CD4-positive, CD25-positive, alpha-beta regulatory T cell (primary cell): Measurements from ENCODE around the gene CNBP. TPM values are rescaled to one million over a fixed set of nuclear protein-coding genes. Genes with fewer than 3 reads are reported as not detected.
"Not testable (repeated sequence)": the region's sequence is repeated elsewhere in the genome, so short reads cannot be mapped to it uniquely, and the experiment has no call there.

ENCODE experiments used
- ATAC-seq, 2 donors: fragments of 150-1000 bp; cut with Tn5 transposase; one replicate each; pipeline ENCODE4 v1.10.0; 2021; ENCODE audit warnings: low read depth in 2 of 2, moderate number of reproducible peaks in 2 of 2, moderate library complexity in 1 of 2
- DNase-seq, 3 donors: peaks; one replicate each; pipeline versions ENCODE4 v3.0.0 to v3.0.0-alpha.2; 2012 to 2022; ENCODE audit warnings: mixed read lengths in 1 of 3
- H3K27ac ChIP-seq: one replicate; pipeline ENCODE4 v1.7.0; 2013; ENCODE audit warnings: mild to moderate bottlenecking, low read length; ENCODE audit not compliant: insufficient read depth, poor library complexity, severe bottlenecking
- H3K27me3 ChIP-seq: one replicate; pipeline ENCODE4 v1.7.0; 2013; ENCODE audit warnings: low read length; ENCODE audit not compliant: control insufficient read depth, insufficient read depth
- H3K36me3 ChIP-seq: one replicate; pipeline ENCODE4 v1.7.0; 2013; ENCODE audit warnings: mild to moderate bottlenecking, low read length, moderate library complexity; ENCODE audit not compliant: control insufficient read depth, insufficient read depth
- H3K4me1 ChIP-seq: 2 replicates; pipeline ENCODE4 v1.7.0; 2013; ENCODE audit warnings: mild to moderate bottlenecking, low read length; ENCODE audit not compliant: insufficient read depth, control insufficient read depth, poor library complexity, severe bottlenecking
- H3K4me3 ChIP-seq: one replicate; pipeline ENCODE4 v1.7.0; 2013; ENCODE audit warnings: low read depth, mild to moderate bottlenecking, low read length, moderate library complexity
- H3K9me3 ChIP-seq, 2 experiments: 1 replicate in 1 of 2; 2 replicates in 1 of 2; pipeline ENCODE4 v1.7.0; 2013; ENCODE audit warnings: low read length in 2 of 2, mild to moderate bottlenecking in 1 of 2, moderate library complexity in 1 of 2; ENCODE audit not compliant: control insufficient read depth in 2 of 2
- H3K27ac Mint-ChIP-seq, 3 donors: one replicate each; pipeline ENCODE4 v1.8.0; 2020 to 2022; ENCODE audit warnings: mild to moderate bottlenecking in 3 of 3, mixed read lengths in 3 of 3, moderate library complexity in 2 of 3
- H3K27me3 Mint-ChIP-seq: one replicate; pipeline ENCODE4 v1.8.0; 2022; ENCODE audit warnings: mild to moderate bottlenecking, mixed read lengths
- H3K36me3 Mint-ChIP-seq: one replicate; pipeline ENCODE4 v1.8.0; 2020; ENCODE audit warnings: mixed read lengths
- H3K4me1 Mint-ChIP-seq, 4 donors: one replicate each; pipeline ENCODE4 v1.8.0; 2020 to 2022; ENCODE audit warnings: mixed read lengths in 4 of 4, mild to moderate bottlenecking in 1 of 4
- H3K4me3 Mint-ChIP-seq, 4 donors: one replicate each; pipeline ENCODE4 v1.8.0; 2020 to 2022; ENCODE audit warnings: mild to moderate bottlenecking in 4 of 4, mixed read lengths in 4 of 4, moderate library complexity in 3 of 4
- H3K9me3 Mint-ChIP-seq, 7 donors: one replicate each; pipeline ENCODE4 v1.8.0; 2020 to 2022; ENCODE audit warnings: mixed read lengths in 7 of 7, mild to moderate bottlenecking in 3 of 7, moderate library complexity in 2 of 7
- polyA plus RNA-seq, 4 donors: library from polyadenylated mRNA; unstranded; fragments of 300-500 nt; fragmentation: Illumina TruSeq; gene quantifications; one replicate each; pipeline ENCODE4 v1.2.3, GENCODE V29; 2021
- total RNA-seq: library from RNA; stranded (reverse); gene quantifications from one replicate; pipeline ENCODE4 v1.2.3, GENCODE V29; 2022

The CNBP gene
- total and polyA plus RNA-seq, 5 donors from 2014 or later: 278 to 1,097 (median 1,094) TPM

DNA sequence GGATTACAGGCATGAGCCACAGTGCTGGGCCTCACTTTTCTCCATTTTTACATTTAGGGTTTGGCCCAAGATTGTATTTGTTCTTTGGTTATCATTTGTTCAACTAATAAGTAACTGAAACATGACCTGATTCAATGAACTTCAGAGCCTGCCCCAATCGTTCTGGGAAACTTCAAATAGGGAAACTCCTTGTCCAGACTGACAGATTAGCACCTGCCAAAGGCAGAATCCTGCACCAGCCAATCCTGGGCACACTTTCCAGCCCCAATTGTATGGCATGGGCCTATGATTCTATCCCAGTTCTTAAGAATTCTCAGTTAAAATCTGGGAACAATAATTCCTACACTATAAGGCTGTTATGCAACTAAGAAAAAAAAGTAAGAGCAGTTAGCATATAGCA is 43.8 kb downstream of the CNBP start:
- Histone ChIP-seq H3K9me3 (no peaks in the 10 kb centered on the region), H3K27me3 (no peaks in the 10 kb centered on the region), H3K4me1 (no peaks in the 10 kb centered on the region), H3K4me3 (no peak overlapping the region), H3K36me3 (peaks cover 56% of the 10 kb centered on the region), H3K27ac (no peak overlapping the region)
- Mint-ChIP-seq H3K4me1 (no peaks in the 10 kb centered on the region), H3K27ac (peak overlapping the region in 1 of 3 donors; percentile 66), H3K27me3 (no peaks in the 10 kb centered on the region), H3K9me3 (no peaks in the 10 kb centered on the region), H3K36me3 (peaks cover 4% of the 10 kb centered on the region), H3K4me3 (no peak overlapping the region)
- DNase-seq (no peak), ATAC-seq (no peak)

DNA sequence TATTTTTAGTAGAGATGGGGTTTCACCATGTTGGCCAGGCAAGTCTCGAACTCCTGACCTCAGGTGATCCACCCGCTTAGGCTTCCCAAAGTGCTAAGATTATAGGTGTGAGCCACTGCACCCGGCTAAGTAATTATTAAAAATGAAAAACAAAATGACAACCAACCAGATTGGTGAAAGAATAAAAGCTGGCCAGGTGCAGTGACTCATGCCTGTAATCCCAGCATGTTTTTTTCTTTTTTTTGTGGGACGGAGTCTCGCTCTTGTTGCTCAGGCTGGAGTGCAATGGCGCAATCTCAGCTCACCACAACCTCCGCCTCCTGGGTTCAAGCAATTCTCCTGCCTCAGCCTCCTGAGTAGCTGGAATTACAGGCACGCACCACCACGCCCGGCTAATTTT is 47.4 kb downstream of the CNBP start:
- H3K36me3 Mint-ChIP-seq: peaks cover 34% of the 10 kb centered on the region
- peaks cover 67% of the 10 kb centered on the region for H3K36me3 ChIP-seq
- peaks cover 0 to 18% (median 6%) of the 10 kb centered on the region in 4 donors for H3K4me1 Mint-ChIP-seq
- DNase-seq, H3K27me3 Mint-ChIP-seq, H3K4me1 ChIP-seq, H3K4me3 ChIP-seq, H3K27me3 ChIP-seq, H3K27ac ChIP-seq, H3K4me3 Mint-ChIP-seq, H3K9me3 ChIP-seq, ATAC-seq, H3K9me3 Mint-ChIP-seq: not testable (repeated sequence)
- peak overlapping the region in 1 of 3 donors; percentile 56 for H3K27ac Mint-ChIP-seq

DNA sequence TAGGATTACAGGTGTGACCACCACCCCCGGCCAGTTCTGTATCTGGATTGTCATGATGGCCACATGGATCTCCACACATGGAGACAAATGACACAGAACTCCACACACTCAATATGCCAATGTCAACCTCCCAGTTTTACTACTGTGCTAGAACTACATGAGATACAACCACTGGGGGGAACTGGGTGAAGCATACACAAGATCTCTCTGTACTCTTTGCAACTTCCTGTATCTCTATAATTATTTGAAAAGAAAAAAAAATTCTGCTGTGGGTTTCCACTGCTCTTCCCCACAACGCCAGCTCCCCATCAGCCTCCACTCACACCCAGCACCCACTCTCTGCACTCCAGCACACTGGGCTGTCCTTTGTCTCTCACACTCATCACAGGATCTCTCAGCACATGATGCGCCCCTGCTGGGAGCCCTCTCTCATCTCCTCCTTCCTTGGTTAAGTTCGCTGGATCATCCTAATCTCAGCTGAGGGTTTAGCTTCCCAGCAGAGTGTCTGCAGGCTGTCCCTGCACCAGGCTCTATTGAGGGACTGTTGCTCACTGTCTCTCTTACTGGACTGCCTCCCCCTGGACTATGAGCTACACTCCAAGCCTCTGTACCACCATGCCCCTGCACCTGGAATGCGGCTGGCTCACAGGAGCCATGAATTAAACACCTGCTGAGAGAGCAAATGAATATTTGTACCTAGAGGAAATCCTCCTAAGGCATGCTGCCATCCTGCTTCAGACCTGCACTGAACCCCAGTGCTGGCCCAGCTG is 51.4 kb downstream of the CNBP start:
- no peaks in the 10 kb centered on the region for H3K4me1 ChIP-seq
- Mint-ChIP-seq H3K27ac (peak overlapping the region; percentile 30 to 92 (median 48)), H3K4me3 (peak overlapping the region in 2 of 4 donors; percentile 13 to 30), H3K36me3 (peaks cover 51% of the 10 kb centered on the region), H3K4me1 (peaks cover 0 to 18% (median 8%) of the 10 kb centered on the region in 4 donors), H3K27me3 (no peaks in the 10 kb centered on the region), H3K9me3 (peaks cover 0 to 1% (median 0%) of the 10 kb centered on the region in 7 donors)
- peaks cover 66% of the 10 kb centered on the region for H3K36me3 ChIP-seq
- no peaks in the 10 kb centered on the region for H3K27me3 ChIP-seq
- no peak for DNase-seq
- H3K4me3 ChIP-seq: no peak overlapping the region
- ATAC-seq: no peak
- H3K27ac ChIP-seq: no peak overlapping the region
- no peaks in the 10 kb centered on the region for H3K9me3 ChIP-seq

DNA sequence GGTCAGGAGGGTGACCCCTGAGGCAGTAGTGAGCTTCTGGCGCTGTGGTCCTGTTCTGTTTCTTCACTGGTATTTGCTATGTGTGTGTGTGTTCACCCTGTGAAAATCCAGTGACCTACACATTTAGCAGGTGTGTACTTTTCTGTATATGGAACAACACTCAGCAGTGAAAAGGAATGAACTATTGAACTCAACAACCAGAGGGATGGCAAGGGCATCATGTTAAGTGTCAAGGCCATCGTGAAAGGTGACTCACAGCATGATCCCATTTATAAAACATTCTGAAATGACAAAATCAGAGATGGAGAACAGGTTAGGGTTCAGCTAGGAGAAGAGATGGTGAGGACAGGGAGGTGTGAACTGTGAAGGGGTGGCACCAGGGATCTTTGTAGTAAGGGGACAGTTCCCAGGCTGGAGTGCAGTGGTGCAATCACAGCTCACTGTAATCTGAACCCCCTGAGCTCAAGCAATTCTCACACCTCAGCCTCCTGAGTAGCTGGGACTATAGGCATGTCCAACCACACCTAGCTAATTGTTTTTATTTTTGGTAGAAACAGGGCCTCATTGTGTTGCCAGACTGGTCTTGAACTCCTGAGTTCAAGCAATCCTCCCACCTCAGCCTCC is 52.1 kb downstream of the CNBP start:
- no peak overlapping the region for H3K4me3 ChIP-seq
- no peak overlapping the region for H3K4me3 Mint-ChIP-seq
- peaks cover 50% of the 10 kb centered on the region for H3K36me3 Mint-ChIP-seq
- no peaks in the 10 kb centered on the region for H3K27me3 ChIP-seq
- no peaks in the 10 kb centered on the region for H3K9me3 ChIP-seq
- no peaks in the 10 kb centered on the region for H3K27me3 Mint-ChIP-seq
- ATAC-seq (no peak), DNase-seq (no peak)
- no peak overlapping the region for H3K27ac ChIP-seq
- no peaks in the 10 kb centered on the region for H3K4me1 ChIP-seq
- H3K4me1 Mint-ChIP-seq: peaks cover 0 to 20% (median 10%) of the 10 kb centered on the region in 4 donors
- H3K36me3 ChIP-seq: peaks cover 66% of the 10 kb centered on the region
- peaks cover 0 to 1% (median 0%) of the 10 kb centered on the region in 7 donors for H3K9me3 Mint-ChIP-seq
- peak overlapping the region; percentile 29 to 88 (median 55) for H3K27ac Mint-ChIP-seq

DNA sequence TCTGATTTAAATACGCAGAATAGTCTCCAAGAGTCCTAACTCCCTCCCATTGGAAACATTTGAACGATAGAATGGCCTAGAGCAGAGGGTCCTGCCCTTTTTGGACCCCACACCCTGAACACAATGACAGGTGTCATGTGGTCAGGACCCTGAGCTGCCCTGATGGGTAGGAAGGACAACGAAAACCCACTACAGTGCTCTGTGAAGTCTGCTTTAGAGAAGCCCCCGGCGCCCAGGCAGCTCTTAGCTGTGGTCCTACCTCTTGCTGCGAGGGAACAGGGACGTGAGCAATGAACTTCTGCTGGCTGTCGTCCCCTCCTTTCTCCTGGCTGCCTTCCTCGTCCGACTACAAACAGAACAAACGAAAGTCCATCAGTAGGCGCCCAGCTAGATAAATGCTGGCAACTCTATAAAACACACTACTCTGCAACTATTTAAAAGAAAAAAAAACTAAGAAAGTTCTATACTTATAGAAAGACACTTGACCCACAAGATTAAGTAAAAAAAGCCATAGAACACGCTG is 53.3 kb downstream of the CNBP start:
- no peak overlapping the region for H3K27ac ChIP-seq
- H3K4me3 ChIP-seq: no peak overlapping the region
- ATAC-seq (no peak), DNase-seq (no peak)
- H3K9me3 ChIP-seq: no peaks in the 10 kb centered on the region
- no peak overlapping the region for H3K27ac Mint-ChIP-seq
- H3K4me3 Mint-ChIP-seq: no peak overlapping the region
- no peaks in the 10 kb centered on the region for H3K27me3 Mint-ChIP-seq
- H3K36me3 Mint-ChIP-seq: peaks cover 53% of the 10 kb centered on the region
- H3K36me3 ChIP-seq: peaks cover 58% of the 10 kb centered on the region
- no peaks in the 10 kb centered on the region for H3K4me1 ChIP-seq
- no peaks in the 10 kb centered on the region for H3K27me3 ChIP-seq
- H3K4me1 Mint-ChIP-seq: peaks cover 6 to 20% (median 10%) of the 10 kb centered on the region in 4 donors
- peaks cover 0 to 1% (median 0%) of the 10 kb centered on the region in 7 donors for H3K9me3 Mint-ChIP-seq

DNA sequence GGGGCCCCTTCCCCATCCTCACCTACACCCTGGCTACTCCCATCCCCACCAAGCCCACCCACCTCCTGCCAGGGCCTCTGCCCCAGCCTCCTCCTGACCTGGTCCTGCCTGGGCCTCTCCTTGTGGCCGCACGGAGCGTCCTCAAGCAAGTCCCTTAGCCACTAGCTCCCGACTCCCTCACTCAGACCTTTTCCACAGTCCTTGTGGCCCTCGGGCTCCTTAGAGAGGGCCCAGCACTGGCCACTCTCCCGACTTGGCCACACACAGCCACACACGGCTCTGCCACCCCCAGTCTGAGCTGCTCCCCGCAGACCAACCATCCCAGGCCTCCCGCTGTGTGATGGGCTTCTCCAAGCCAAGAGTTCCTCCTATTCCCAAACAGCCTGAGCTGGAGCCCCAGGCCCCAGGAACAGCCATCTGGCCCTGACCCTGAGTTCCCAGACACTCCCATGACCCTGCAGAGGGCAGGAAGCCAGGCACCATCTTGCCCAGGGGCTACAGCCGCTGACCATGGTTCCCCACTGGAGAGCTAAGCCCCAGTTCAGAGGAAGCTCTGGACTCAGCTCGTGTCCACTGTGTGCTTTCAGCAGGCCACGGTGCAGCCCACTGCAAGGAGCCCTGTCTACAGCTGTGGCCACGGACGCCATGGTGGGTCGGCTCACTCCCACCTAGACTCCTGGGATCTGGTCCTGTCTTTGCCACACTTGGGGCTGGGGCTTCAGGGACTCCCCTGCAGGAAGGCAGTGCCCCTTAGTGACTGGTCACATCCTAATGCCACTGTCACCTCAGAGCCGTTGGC is 55.1 kb downstream of the CNBP start:
- H3K4me1 Mint-ChIP-seq: peaks cover 8 to 23% (median 12%) of the 10 kb centered on the region in 4 donors
- peaks cover 3% of the 10 kb centered on the region for H3K4me1 ChIP-seq
- no peaks in the 10 kb centered on the region for H3K9me3 ChIP-seq
- H3K27me3 Mint-ChIP-seq: no peaks in the 10 kb centered on the region
- H3K27ac ChIP-seq: no peak overlapping the region
- H3K36me3 Mint-ChIP-seq: peaks cover 44% of the 10 kb centered on the region
- H3K27me3 ChIP-seq: no peaks in the 10 kb centered on the region
- H3K4me3 Mint-ChIP-seq: peak overlapping the region in 1 of 4 donors; percentile 65
- H3K36me3 ChIP-seq: peaks cover 44% of the 10 kb centered on the region
- H3K27ac Mint-ChIP-seq: no peak overlapping the region
- ATAC-seq (no peak), DNase-seq (no peak)
- peaks cover 0 to 1% (median 0%) of the 10 kb centered on the region in 7 donors for H3K9me3 Mint-ChIP-seq
- H3K4me3 ChIP-seq: no peak overlapping the region

DNA sequence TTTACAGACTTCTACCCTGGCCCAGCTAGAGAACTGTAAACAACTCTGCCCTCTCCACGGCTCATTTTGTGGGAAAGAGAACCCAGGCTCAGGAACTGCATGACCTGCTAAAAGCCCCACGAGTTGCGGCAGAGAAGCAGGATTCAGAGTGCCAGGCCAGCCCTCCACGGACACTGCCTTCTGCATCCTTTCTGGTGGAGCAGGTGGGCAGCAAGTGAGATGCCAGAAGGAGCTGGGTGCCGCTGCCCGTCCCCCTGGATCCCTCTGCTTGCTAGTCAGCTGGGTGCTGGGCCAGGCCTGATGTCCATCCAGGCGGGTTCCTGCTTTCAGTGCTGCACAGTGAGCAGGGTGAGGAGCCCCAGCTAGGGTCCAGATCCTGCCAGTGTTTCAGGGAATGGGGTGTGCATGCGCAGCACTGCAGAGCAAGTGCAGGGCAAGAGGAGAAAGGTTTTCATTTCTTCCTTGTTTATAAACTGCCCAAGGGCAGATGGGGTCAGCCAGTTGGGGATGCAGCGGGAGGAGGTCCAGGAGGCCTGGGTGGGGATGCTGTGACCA is 56.9 kb downstream of the CNBP start:
- ATAC-seq (no peak), DNase-seq (no peak)
- Histone ChIP-seq H3K4me1 (peaks cover 20% of the 10 kb centered on the region), H3K27me3 (no peaks in the 10 kb centered on the region), H3K9me3 (no peaks in the 10 kb centered on the region), H3K36me3 (peaks cover 28% of the 10 kb centered on the region), H3K4me3 (no peak overlapping the region), H3K27ac (no peak overlapping the region)
- H3K36me3 Mint-ChIP-seq: peaks cover 28% of the 10 kb centered on the region
- no peaks in the 10 kb centered on the region for H3K9me3 Mint-ChIP-seq
- peaks cover 8 to 25% (median 16%) of the 10 kb centered on the region in 4 donors for H3K4me1 Mint-ChIP-seq
- no peaks in the 10 kb centered on the region for H3K27me3 Mint-ChIP-seq
- H3K27ac Mint-ChIP-seq: peak overlapping the region; percentile 26 to 89 (median 54)
- peak overlapping the region in 1 of 4 donors; percentile 73 for H3K4me3 Mint-ChIP-seq
